Measurements from ENCODE around the gene PDLIM1. TPM values are rescaled to one million over a fixed set of nuclear protein-coding genes. Genes with fewer than 3 reads are reported as not detected.
"Not testable (repeated sequence)": the region's sequence is repeated elsewhere in the genome, so short reads cannot be mapped to it uniquely, and the experiment has no call there.

PDLIM1 gene
- total RNA-seq, 4 donors from 2014 or later, result 59.5 to 142 (median 79.2) TPM

- Histone ChIP-seq H3K4me1 (no peaks in the 10 kb centered on the region), H3K9me3 (no peaks in the 10 kb centered on the region), H3K27ac (no peak overlapping the region), H3K36me3 (no peaks in the 10 kb centered on the region), H3K4me3 (no peak overlapping the region), H3K27me3 (no peaks in the 10 kb centered on the region)
- 75 to 78% methylated on average over 2 of the region's 2 CpGs for WGBS, 2 donors
- TF ChIP-seq, protein P1, sequence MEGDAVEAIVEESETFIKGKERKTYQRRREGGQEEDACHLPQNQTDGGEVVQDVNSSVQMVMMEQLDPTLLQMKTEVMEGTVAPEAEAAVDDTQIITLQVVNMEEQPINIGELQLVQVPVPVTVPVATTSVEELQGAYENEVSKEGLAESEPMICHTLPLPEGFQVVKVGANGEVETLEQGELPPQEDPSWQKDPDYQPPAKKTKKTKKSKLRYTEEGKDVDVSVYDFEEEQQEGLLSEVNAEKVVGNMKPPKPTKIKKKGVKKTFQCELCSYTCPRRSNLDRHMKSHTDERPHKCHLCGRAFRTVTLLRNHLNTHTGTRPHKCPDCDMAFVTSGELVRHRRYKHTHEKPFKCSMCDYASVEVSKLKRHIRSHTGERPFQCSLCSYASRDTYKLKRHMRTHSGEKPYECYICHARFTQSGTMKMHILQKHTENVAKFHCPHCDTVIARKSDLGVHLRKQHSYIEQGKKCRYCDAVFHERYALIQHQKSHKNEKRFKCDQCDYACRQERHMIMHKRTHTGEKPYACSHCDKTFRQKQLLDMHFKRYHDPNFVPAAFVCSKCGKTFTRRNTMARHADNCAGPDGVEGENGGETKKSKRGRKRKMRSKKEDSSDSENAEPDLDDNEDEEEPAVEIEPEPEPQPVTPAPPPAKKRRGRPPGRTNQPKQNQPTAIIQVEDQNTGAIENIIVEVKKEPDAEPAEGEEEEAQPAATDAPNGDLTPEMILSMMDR (IDR thresholded peaks at IDR 0.05), result no peak
- intact Hi-C loops (cut with DNase I), result no loop called here
- DNase-seq, result no peak
Measured at GRCh38 chr10:95214369-95214768, 76.4 kb downstream of the PDLIM1 start.

DNA sequence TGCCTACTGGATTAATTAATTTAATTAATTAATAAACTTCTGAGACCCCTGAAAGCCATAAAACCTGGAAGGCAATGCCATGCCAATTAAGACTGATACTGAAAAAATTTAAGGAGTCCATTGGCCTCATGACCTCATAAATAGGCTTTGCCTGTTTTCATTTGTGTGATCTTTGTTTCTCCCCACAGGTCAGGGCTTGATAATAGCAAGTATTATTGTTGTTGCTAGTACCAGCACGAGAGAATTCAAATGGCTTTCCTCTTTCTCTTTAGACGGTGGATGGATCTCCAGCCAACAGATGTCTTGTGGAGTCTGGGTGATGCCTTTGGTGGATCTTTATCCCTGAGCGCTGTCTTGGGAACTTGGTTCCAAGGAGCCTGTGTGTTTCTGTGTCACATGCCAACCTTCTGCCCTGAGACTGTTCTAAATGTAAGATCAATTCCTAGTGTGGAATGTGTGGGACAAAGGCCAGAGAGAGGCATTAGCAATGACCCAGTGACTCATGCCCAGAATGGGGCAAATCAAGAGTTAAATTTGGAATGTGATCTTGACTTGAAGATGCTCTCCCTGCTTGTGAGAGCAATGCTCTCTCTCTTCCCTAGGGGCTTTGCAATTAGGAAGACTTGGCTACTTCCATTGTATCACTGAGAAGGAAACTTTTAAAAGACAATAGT lies 79.1 kb downstream of the PDLIM1 start:
- Histone ChIP-seq H3K27ac (no peak overlapping the region), H3K4me1 (no peaks in the 10 kb centered on the region), H3K27me3 (no peaks in the 10 kb centered on the region), H3K9me3 (no peaks in the 10 kb centered on the region), H3K36me3 (no peaks in the 10 kb centered on the region), H3K4me3 (no peak overlapping the region)
- DNase-seq, result no peak
- intact Hi-C loops (cut with DNase I), result no loop called here
- TF ChIP-seq, protein P1 (IDR thresholded peaks at IDR 0.05), result no peak
- no peak for TF ChIP-seq POLR2A (IDR thresholded peaks at IDR 0.05)
- 45 to 61% methylated on average over 3 of the region's 3 CpGs for WGBS, 2 donors

GRCh38 chr10:95209509-95210127 lies 81.2 kb downstream of the PDLIM1 start:
- no peak overlapping the region for H3K27ac ChIP-seq
- no peak for DNase-seq
- no peak for TF ChIP-seq POLR2A (IDR thresholded peaks at IDR 0.05)
- H3K4me3 ChIP-seq, result no peak overlapping the region
- intact Hi-C loops (cut with DNase I), result no loop called here
- no peaks in the 10 kb centered on the region for H3K9me3 ChIP-seq
- no peaks in the 10 kb centered on the region for H3K36me3 ChIP-seq
- H3K4me1 ChIP-seq, result no peaks in the 10 kb centered on the region
- H3K27me3 ChIP-seq, result no peaks in the 10 kb centered on the region
- WGBS, 2 donors, result 91 to 92% methylated on average over 6 of the region's 6 CpGs

DNA sequence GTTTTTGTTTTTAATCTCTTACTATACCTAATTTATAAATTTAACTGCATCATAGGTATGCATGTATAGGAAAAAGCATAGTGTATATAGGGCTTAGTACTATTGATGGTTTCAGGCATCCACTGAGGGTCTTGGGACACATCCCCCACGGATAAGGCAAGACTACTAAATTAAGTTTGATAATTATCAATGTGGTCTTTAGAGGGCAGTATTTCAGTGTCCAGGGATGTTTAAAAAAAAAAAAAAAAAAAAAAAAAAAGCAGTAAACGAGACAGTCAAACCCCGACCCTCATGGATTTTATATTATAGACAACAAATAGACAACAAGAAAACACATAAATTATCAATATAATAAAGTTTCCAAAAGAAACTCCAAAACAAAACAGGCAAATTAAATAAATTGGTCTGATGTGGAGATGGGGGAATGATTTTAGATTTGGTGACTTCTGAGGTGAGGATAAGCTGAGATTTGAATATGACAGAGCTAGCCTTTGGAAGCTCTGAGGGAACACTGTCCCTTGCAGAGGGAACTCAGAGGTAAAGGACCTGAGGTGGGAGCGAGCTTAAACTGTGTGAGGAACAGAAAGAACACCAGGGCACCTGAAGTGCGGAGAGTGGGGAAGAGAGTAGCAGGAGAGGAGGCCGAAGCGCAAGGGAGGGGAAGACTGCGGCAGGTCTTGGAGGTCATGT lies 82.0 kb downstream of the PDLIM1 start:
- no peak for DNase-seq
- Histone ChIP-seq H3K27ac (no peak overlapping the region), H3K4me3 (no peak overlapping the region), H3K36me3 (no peaks in the 10 kb centered on the region), H3K9me3 (no peaks in the 10 kb centered on the region), H3K27me3 (no peaks in the 10 kb centered on the region), H3K4me1 (no peaks in the 10 kb centered on the region)
- intact Hi-C loops (cut with DNase I), result no loop called here
- WGBS, 2 donors, result 61 to 62% methylated on average over 8 of the region's 8 CpGs
- no peak for TF ChIP-seq POLR2A (IDR thresholded peaks at IDR 0.05)
- TF ChIP-seq, protein P1 (IDR thresholded peaks at IDR 0.05), result peak in 1 of 6 experiments; percentile 15

GRCh38 chr10:95202865-95203264 lies 87.9 kb downstream of the PDLIM1 start:
- H3K27ac ChIP-seq; H3K36me3 ChIP-seq; H3K4me3 ChIP-seq; DNase-seq; H3K4me1 ChIP-seq; H3K9me3 ChIP-seq; H3K27me3 ChIP-seq; intact Hi-C loops (cut with DNase I): not testable (repeated sequence)
- 90 to 97% methylated on average over 5 of the region's 5 CpGs for WGBS, 2 donors

DNA sequence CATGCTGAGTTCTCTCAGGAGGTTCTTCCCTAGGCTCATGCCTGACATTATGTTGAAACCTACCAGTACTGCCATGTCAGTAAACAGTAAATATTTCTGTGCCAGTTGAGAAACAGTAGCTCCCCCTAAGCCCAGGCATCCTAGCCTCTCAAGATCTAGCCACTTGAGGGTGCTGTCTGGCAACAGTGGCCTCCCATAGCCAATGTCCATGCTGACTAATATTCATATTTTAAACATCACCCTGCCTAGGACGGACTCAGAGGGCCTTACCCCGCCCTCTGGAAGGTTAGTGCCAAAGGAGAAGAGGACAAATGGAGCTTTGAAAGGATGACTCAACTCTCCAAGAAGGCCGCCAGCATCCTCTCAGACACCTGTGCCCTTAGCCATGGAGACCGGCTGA lies 89.1 kb downstream of the PDLIM1 start:
- TF ChIP-seq, protein P1 (IDR thresholded peaks at IDR 0.05), result peak in 1 of 6 experiments; percentile 25
- no peak for TF ChIP-seq POLR2A (IDR thresholded peaks at IDR 0.05)
- Histone ChIP-seq H3K9me3 (no peaks in the 10 kb centered on the region), H3K4me1 (no peaks in the 10 kb centered on the region), H3K27ac (no peak overlapping the region), H3K27me3 (no peaks in the 10 kb centered on the region), H3K36me3 (no peaks in the 10 kb centered on the region), H3K4me3 (no peak overlapping the region)
- intact Hi-C loops (cut with DNase I), result no loop called here
- no peak for DNase-seq
- WGBS, 2 donors, result 72 to 82% methylated on average over 4 of the region's 4 CpGs
